ENCODE measurements around the gene NDUFV3. TPM values are rescaled to one million over a fixed set of nuclear protein-coding genes. Genes with fewer than 3 reads are reported as not detected.

NDUFV3 gene
- total RNA-seq, 1 experiment from 2014 or later = 29.8 TPM

DNA sequence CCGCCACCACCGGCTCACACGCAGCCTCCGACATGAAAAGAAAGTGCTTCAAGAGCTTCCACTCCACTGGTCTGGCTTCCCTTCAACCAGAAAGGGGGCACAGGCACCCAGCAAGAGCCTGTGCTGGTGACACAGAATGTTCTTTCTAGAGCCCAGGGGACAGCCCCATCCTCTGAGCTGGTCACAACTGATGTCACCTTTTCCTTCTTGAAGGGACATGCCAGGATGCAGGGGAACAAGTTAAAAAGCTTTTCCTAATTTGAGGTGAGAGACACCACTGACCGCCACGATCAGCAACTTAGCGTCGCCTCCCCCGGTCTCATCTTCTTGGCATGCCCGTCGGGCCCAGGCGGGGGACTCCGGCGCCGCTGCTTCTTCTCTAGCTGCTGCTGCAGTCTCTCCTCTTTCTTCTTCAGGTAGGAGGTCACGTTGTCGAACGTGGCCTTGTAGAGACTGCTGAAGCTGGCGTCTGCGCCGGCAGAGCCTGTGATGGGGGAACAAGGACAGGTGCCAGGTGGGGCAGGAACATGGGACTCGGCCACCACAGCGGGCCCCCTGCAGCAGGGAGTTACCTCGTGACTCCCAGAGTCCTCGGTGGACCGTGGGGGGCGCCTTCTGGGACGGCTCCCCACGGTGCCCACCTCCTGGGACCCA, 43.2 kb upstream of the NDUFV3 start:
- no peaks in the 10 kb centered on the region for H3K4me1 Mint-ChIP-seq (ENCODE audit: low read depth, unreplicated experiment)
- H3K4me3 Mint-ChIP-seq (ENCODE audit: low read depth, unreplicated experiment) = no peak overlapping the region
- no TSS peak for BruUV-seq (replicated peaks)
- DNase-seq = no peak
- H3K36me3 Mint-ChIP-seq (ENCODE audit: insufficient read depth, unreplicated experiment) = peaks cover 40% of the 10 kb centered on the region
- intact Hi-C loops (cut with micrococcal nuclease; ENCODE audit: unreplicated experiment) = no loop called here
- H3K27me3 Mint-ChIP-seq (ENCODE audit: unreplicated experiment) = no peaks in the 10 kb centered on the region
- no peak overlapping the region for H3K27ac Mint-ChIP-seq (ENCODE audit: unreplicated experiment)
- H3K9me3 Mint-ChIP-seq (ENCODE audit: low read depth, unreplicated experiment) = no peaks in the 10 kb centered on the region
- CTCF ChIA-PET = no interaction called here
- TF ChIP-seq, protein P1, sequence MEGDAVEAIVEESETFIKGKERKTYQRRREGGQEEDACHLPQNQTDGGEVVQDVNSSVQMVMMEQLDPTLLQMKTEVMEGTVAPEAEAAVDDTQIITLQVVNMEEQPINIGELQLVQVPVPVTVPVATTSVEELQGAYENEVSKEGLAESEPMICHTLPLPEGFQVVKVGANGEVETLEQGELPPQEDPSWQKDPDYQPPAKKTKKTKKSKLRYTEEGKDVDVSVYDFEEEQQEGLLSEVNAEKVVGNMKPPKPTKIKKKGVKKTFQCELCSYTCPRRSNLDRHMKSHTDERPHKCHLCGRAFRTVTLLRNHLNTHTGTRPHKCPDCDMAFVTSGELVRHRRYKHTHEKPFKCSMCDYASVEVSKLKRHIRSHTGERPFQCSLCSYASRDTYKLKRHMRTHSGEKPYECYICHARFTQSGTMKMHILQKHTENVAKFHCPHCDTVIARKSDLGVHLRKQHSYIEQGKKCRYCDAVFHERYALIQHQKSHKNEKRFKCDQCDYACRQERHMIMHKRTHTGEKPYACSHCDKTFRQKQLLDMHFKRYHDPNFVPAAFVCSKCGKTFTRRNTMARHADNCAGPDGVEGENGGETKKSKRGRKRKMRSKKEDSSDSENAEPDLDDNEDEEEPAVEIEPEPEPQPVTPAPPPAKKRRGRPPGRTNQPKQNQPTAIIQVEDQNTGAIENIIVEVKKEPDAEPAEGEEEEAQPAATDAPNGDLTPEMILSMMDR (IDR thresholded peaks at IDR 0.05; ENCODE audit: unreplicated experiment) = no peak

DNA sequence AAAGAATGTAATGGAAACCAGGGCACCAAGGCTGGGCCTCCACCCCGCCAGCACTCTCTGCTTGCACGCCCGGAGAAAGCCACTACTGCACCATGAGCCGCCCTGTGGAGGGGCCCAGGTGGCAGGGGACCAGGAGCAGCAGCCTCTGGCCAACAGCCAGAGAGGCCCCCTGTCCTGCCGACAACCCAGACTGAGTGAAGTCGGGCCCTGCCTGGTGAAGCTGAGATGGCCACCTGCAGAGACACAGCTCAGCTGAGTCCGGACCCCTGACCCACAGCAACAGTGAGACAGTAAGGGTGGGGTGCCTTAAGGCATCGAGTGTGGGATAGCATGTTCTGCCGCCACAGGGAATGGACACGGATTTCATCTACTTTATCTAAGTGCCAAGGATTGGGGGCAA, 42.6 kb upstream of the NDUFV3 start:
- H3K9me3 Mint-ChIP-seq (ENCODE audit: low read depth, unreplicated experiment) = no peaks in the 10 kb centered on the region
- H3K27me3 Mint-ChIP-seq (ENCODE audit: unreplicated experiment) = no peaks in the 10 kb centered on the region
- CTCF ChIA-PET = no interaction called here
- H3K36me3 Mint-ChIP-seq (ENCODE audit: insufficient read depth, unreplicated experiment) = peaks cover 38% of the 10 kb centered on the region
- TF ChIP-seq, protein P1 (IDR thresholded peaks at IDR 0.05; ENCODE audit: unreplicated experiment) = no peak
- H3K4me1 Mint-ChIP-seq (ENCODE audit: low read depth, unreplicated experiment) = no peaks in the 10 kb centered on the region
- H3K27ac Mint-ChIP-seq (ENCODE audit: unreplicated experiment) = no peak overlapping the region
- DNase-seq = no peak
- H3K4me3 Mint-ChIP-seq (ENCODE audit: low read depth, unreplicated experiment) = no peak overlapping the region
- intact Hi-C loops (cut with micrococcal nuclease; ENCODE audit: unreplicated experiment) = no loop called here
- no TSS peak for BruUV-seq (replicated peaks)

DNA sequence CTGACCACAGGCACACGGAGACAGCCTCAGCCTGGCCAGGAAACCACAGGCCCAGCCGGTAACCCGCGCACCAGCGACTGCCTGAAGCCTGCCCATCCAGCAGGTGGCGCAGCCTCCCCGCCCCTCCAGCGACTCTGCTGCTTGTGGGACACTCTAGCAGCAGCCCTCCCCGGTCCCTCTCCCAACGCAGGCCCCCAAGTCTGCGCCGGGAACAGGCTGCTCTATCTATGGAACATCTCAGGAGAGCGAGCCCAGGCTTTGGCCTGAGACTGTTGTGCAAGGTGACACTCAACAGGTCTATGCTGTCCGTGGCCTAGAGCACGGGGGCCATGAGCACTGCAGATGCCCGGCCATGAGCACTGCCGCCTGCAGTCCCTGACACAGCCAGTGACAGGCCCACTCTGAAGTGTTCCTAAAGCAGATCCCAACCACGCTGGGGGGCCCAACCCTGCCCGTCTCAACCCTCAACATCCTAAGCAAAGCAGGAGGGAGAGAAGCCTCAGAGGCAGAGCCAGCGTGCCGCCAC, 42.2 kb upstream of the NDUFV3 start:
- no peaks in the 10 kb centered on the region for H3K9me3 Mint-ChIP-seq (ENCODE audit: low read depth, unreplicated experiment)
- CTCF ChIA-PET = no interaction called here
- peak; percentile 20 for DNase-seq
- TF ChIP-seq, protein P1 (IDR thresholded peaks at IDR 0.05; ENCODE audit: unreplicated experiment) = peak; percentile 43
- H3K27me3 Mint-ChIP-seq (ENCODE audit: unreplicated experiment) = no peaks in the 10 kb centered on the region
- H3K27ac Mint-ChIP-seq (ENCODE audit: unreplicated experiment) = no peak overlapping the region
- no peaks in the 10 kb centered on the region for H3K4me1 Mint-ChIP-seq (ENCODE audit: low read depth, unreplicated experiment)
- no peak overlapping the region for H3K4me3 Mint-ChIP-seq (ENCODE audit: low read depth, unreplicated experiment)
- intact Hi-C loops (cut with micrococcal nuclease; ENCODE audit: unreplicated experiment) = no loop called here
- H3K36me3 Mint-ChIP-seq (ENCODE audit: insufficient read depth, unreplicated experiment) = peaks cover 41% of the 10 kb centered on the region
- BruUV-seq (replicated peaks) = no TSS peak

DNA sequence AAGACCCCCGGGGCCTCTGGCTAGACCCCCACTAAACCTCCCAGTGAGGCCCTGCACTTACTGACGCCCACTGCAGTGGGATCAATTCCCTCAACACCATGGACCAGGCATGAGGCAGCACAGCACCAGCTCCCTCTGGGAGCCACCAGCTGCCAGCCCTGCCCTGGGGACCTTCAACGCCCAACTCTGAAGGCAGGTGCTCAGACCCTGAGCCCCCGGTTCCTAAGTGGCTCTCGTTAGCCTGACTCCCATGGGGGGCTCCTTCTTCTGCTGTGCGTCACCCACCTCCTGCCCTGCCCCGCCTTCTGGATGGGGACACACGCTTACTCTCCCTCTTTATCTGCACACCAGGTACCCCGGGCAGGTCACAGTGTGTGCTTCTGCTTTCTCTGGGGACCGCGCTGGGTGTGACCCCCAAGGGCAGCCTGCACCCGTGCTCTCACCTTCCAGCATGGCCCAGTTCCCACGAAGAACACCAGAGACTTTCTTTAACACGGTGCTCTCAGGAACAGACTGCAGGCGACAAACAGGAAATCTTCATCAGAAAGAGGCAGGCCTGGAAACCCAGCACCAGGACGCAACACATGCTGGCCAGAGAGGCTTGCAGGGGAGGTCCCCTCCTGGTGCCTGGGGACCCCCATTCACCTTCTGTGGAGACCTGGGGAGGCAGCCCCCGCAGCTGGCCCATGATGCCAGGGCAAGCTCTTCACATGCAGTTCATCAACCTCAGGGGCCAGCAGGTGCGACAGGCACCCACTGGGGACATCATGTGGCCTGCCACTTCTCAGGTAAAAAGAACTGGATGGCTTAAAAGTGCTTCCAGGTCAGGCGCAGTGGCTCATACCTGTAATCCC, 41.1 kb upstream of the NDUFV3 start:
- intact Hi-C loops (cut with micrococcal nuclease; ENCODE audit: unreplicated experiment) = no loop called here
- no peak for DNase-seq
- Mint-ChIP-seq H3K4me1 (ENCODE audit: low read depth, unreplicated experiment) (no peaks in the 10 kb centered on the region), H3K27ac (ENCODE audit: unreplicated experiment) (no peak overlapping the region), H3K36me3 (ENCODE audit: insufficient read depth, unreplicated experiment) (peaks cover 30% of the 10 kb centered on the region), H3K4me3 (ENCODE audit: low read depth, unreplicated experiment) (no peak overlapping the region), H3K9me3 (ENCODE audit: low read depth, unreplicated experiment) (no peaks in the 10 kb centered on the region), H3K27me3 (ENCODE audit: unreplicated experiment) (no peaks in the 10 kb centered on the region)
- TF ChIP-seq, protein P1 (IDR thresholded peaks at IDR 0.05; ENCODE audit: unreplicated experiment) = no peak
- CTCF ChIA-PET = no interaction called here
- BruUV-seq (replicated peaks) = no TSS peak

All from Calu3 (cell line).